Measurements from ENCODE around the gene TMED7.

Gene TMED7

GRCh38 chr5:115580941-115581340 lies 44.9 kb downstream of the TMED7 start:
- DNase-seq (ENCODE audit: low read depth), result no peak

- no peak for DNase-seq (ENCODE audit: low read depth)
These were observed 46.1 kb downstream of the TMED7 start for GRCh38 chr5:115579747-115580173.

- DNase-seq (ENCODE audit: low read depth), result no peak
These were observed 46.6 kb downstream of the TMED7 start for GRCh38 chr5:115579216-115579615.

- no peak for DNase-seq (ENCODE audit: low read depth)
These were observed 47.2 kb downstream of the TMED7 start for GRCh38 chr5:115578657-115579056.

- no peak for DNase-seq (ENCODE audit: low read depth)
These were observed 48.1 kb downstream of the TMED7 start for GRCh38 chr5:115577741-115578140.

GRCh38 chr5:115577329-115577728 lies 48.5 kb downstream of the TMED7 start:
- DNase-seq (ENCODE audit: low read depth), result no peak

DNA sequence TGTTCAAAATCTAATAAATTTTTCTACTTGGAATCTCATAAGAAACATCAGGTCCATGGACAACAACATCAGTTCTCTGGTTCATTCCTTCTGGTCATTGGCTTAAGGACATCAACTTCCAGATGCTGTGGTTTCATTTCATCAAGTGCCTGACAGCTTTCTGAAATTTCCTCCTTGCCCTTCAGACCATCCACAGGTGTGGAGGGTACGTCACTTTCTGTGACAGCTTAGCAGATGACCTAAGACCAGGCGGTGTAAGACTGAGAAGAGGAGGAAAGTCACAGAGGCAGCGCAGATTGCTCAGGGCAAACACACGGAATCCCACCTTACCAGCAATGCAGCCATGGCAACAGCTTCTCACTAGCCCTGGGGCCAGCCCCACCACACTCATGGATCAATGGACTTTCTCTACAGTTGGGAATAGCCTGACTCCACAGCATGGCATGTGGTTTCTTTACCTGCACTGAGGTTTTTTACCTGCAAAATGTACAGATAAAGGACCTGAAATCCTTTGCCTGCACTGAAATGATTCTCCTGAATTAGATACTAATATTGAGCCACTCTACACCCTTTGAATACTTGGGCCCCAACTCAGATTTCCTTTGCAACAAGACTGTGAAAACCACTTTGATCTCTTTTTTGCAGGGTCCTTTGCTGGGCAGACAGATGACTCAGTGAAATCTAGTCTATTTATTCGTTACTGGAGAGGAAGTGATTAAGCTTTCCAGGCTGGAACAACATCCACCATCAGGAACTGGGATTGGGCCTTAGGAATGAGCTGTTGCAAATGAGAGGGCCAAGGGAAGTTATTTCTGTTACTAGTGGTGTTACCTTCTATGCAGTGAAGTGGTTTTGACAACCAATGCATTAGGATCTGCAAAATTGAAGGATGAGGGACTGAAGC lies 50.4 kb downstream of the TMED7 start:
- no peak for DNase-seq (ENCODE audit: low read depth)

DNA sequence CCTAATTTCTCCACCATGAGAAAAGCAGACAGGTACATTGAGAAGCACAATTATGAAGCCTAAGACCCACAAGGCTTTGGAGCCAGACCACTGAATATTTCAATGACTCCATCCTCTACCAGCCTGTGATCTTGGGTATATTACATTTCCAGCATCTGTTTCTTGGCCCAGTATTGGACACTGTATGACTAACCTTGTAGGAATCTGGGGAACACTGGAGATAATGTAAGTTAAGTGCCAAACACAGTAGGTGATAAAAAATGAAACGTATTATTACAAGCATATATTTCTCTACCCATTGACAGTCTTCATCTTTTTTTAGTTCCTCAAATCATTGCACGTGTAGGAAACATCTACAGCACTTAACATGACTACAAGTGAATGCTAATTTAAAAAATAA lies 52.7 kb downstream of the TMED7 start:
- no peak for DNase-seq (ENCODE audit: low read depth)

- no peak for DNase-seq (ENCODE audit: low read depth)
These were observed 54.4 kb downstream of the TMED7 start for GRCh38 chr5:115571441-115571878.

DNA sequence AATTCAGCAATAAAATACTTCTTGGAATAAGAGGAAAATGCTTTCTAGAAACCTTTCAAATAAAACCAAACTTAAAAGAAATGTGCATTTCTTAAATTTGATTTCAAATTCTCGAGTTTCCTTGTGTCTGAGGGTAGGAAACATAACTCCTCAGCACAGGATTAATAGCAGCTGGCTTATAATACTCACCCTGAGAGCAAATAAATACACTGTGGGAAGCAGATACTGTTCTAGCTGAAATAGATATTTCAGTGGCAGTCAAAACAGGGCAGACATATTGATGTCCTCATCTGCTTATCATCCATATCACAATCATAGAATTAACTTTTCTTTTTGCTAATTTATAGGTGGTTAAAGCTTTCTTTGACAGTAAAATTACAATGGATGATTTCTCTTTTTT lies 57.2 kb downstream of the TMED7 start:
- DNase-seq (ENCODE audit: low read depth), result no peak

- DNase-seq (ENCODE audit: low read depth), result no peak
These were observed 60.6 kb downstream of the TMED7 start for GRCh38 chr5:115565233-115565632.

Data from GM04503 (cell line).